Sigmoid colon (tissue), 3 donors: ENCODE data around the gene ZFR2.

ENCODE experiments used
- POLR2A ChIP-seq, 2 donors: fragments of 450-650 bp; IDR thresholded peaks; one replicate each; pipeline ENCODE4 v1.6.1; 2016; ENCODE audit warnings: antibody characterized with exemption in 2 of 2, mild to moderate bottlenecking in 2 of 2, moderate library complexity in 2 of 2
- TF ChIP-seq, protein P1 (sequence below), 4 experiments: fragments of 450-650 bp in 3 of 4; fragments of 200-600 bp in 1 of 4; IDR thresholded peaks; one replicate each; pipeline ENCODE4 v1.5.1; 2016 to 2019; ENCODE audit warnings: antibody characterized with exemption in 4 of 4, mild to moderate bottlenecking in 3 of 4, moderate library complexity in 2 of 4

DNA sequence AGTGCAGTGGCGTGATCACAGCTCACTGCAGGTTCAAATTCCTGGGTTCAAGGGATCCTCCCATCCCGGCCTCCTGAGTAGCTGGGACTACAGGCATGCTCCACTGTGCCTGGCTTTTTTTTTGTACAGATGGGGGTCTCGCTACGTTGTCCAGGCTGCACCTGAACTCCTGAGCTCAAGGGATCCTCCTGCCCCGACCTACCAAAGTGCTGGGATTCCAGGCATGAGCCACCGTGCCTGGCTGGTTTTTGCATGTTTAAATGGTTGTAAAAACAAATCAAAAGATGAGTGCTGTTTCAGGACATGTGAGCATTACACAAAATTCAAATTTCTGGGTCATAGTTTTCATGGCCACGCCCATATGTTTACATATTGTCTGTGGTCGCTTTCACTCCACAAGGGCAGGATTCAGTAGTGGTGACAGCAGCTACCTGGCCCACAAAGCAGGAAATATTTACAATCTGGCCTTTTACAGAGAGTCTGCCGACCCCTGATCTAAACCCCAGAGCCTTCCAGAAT is 88.0 kb downstream of the ZFR2 start:
- no peak for TF ChIP-seq POLR2A (IDR thresholded peaks at IDR 0.05)
- TF ChIP-seq, protein P1, sequence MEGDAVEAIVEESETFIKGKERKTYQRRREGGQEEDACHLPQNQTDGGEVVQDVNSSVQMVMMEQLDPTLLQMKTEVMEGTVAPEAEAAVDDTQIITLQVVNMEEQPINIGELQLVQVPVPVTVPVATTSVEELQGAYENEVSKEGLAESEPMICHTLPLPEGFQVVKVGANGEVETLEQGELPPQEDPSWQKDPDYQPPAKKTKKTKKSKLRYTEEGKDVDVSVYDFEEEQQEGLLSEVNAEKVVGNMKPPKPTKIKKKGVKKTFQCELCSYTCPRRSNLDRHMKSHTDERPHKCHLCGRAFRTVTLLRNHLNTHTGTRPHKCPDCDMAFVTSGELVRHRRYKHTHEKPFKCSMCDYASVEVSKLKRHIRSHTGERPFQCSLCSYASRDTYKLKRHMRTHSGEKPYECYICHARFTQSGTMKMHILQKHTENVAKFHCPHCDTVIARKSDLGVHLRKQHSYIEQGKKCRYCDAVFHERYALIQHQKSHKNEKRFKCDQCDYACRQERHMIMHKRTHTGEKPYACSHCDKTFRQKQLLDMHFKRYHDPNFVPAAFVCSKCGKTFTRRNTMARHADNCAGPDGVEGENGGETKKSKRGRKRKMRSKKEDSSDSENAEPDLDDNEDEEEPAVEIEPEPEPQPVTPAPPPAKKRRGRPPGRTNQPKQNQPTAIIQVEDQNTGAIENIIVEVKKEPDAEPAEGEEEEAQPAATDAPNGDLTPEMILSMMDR (IDR thresholded peaks at IDR 0.05): no peak
